HL-60/S4 treated with retinoic acid at 250 ng/mL for 4 days and 3 days (cell line): ENCODE measurements around the gene ELL2.
"Not testable (repeated sequence)": the region's sequence is repeated elsewhere in the genome, so short reads cannot be mapped to it uniquely, and the experiment has no call there.

Source experiments
- in situ Hi-C: fragments of 300-500 bp; cut with MboI; formaldehyde crosslinking; loops from 2 replicates; pipeline ENCODE4 v1.7.0; 2022; ENCODE audit warnings: low sequenced_read_pairs

ELL2 gene

DNA sequence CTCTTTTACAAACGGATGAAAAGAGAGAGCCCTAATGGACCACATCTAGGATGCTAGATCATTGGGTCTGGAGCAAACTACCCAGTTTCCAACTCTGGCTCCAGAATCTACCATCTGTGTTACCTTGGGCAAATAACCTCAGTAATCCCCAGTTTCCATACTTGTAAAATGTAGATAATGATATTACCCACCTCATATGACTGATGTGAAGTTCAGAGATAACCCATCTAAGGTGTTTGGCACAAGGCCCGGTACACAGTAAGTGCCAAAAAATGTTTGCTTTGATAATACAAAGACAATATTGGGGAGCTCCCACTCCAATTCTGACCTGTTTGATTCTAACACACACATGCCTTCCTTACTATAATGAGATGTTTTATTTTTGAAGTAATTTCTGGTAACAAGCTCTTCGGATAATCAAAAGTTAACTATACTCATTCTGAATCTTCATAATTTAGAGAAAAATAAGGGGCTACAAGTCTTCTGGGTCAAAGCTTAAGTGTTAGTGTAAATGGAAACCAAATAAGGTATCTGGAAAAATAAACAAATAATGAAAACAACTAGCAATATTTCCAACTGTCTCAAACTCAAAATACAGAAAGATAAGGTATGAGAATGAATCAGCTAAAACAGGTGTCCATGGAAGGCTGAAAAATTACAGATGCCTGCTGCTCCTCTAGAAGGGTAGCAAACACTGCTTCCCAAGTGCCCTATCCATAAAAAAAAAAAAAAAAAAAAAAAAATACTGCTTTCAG is 30.4 kb downstream of the ELL2 start:
- in situ Hi-C loops = no loop called here

DNA sequence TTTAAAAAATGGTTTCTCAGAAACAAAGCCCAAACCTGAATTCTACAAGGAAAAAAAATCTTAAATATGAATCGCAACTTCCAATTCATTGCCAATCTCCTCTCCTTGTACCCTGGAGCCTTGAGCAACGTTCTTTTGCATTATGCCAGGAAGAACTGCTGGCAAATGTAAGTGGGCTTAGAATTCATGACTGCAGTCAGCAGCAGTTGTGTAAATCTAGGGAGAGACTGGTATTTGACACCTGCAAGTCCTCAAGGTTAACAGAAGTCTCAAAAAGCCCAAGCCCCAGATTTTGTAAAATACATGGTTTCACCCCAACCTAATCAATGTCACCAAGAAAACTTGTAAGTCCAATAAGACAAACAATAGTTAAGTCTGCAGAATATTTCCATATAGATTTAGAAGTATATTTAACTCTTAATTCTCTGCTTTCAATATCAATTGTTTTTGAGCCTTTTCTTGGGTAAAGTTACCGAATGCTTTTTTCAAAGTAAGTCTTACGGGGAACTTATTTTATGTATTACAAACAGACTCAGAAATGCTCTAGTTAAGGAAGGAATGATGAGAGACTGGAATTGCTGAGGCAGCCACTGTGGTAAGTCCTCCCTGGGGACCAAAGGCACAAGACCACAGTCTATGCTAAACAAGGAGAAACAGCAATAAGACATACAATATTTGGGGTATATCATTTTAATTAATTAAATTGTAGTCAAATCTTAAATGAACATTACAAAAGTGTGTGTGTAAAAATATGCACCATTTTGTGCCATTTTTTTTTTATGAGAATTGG is 31.3 kb downstream of the ELL2 start:
- in situ Hi-C loops = no loop called here

DNA sequence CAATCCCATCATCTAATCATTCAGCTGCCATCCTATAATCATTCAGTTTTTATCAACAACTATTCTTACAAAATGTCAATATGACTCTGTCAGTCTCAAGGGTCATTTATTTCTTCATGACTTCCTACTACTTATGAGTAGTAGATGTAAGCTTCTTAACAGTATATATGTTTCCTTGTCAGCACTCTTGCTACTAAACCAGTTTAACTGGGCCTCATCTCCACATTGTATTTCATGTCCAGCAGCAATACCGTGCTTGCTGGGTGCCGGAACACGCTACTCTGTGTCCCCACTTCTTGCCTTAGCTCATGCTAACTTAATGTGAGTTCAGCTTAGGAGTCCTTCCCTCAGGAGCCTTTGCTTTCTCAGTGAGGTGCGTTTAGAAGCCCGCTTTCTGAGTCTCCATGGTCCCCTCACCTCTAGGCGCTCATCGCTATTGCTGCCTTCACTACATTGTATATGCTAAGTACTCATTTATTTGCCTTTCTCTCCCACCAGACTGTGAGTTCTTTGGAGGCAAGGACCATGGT is 32.9 kb downstream of the ELL2 start:
- in situ Hi-C loops = no loop called here

DNA sequence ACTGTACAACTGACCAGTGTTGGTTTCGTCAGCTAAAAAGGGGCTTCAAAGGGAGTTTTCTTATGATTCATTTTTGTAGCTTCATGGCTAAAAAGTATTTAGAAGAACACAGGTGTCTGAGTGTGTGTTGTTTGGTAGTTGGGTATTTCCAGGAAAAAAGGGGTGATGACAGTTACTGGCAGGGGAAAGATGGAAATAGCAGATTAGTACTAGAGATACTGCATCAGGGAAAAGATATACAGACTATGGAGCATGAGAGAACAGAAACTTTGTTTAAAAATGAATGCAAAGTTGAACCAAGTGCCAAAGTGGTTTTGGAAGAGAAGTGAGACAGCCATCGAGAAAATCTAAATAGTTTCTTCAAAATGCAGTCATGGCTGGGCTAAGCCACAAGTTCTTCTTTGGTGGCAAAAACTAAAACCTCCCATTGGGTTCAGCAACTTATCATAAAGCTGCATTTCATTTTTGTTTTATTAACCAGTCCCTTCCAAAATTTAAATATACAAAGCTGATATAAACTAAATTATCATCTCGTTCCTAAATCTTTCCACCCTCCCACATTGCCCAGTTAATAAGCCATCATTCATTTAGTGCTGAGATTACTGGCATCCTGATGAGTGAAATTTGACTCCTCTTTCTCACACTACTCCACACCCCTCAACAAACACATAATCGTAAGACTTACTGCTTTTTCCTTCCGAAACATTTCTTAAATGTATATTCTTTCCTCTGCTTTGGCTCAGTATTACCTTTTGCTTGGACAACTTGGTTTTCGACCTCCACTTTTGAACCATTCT is 33.5 kb downstream of the ELL2 start:
- in situ Hi-C loops = no loop called here

DNA sequence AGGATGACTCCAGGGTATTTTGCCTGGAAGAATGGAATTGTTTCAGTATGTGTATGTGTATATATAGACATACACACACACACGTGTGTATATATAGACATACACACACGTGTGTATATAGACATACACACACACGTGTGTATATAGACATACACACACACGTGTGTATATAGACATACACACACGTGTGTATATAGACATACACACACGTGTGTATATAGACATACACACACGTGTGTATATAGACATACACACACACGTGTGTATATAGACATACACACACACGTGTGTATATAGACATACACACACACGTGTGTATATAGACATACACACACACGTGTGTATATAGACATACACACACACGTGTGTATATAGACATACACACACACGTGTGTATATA is 34.4 kb downstream of the ELL2 start:
- in situ Hi-C loops = not testable (repeated sequence)

DNA sequence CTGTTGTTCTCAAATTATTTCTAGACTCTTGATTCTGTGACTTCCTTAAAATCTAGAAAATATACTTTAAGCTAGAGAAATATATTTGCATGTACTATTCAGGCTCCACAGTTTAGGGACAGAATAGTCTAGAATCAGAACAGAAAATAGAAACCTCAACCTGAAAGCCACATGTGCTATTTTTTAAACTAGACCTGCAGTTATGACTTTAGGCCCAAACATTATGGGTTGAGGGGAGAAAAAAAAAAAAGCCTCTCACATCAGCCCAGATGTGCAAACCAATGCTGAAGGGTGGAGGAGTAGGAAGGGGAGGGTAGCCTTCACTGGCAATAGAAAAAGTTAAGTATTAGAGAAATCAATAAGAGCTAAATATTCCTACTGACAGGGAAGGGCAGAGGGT is 35.7 kb downstream of the ELL2 start:
- in situ Hi-C loops = no loop called here

DNA sequence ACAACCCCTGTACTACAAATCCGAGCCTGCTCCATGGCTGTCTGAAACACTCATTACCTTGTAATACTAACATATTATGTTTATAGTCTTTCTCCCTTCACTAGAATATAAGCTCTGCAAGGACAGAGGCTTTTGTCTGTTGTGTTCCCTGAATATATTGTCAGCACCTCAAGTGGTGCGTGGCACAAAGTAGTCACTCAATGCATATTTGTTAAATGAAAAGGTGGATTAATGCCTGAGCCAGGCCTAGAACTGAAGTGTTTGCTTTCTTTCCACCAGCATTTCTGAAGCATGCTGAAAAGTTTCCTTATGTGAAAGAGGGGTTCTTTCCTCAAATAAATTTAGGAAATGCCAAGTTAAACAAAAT is 36.3 kb downstream of the ELL2 start:
- in situ Hi-C loops = no loop called here

DNA sequence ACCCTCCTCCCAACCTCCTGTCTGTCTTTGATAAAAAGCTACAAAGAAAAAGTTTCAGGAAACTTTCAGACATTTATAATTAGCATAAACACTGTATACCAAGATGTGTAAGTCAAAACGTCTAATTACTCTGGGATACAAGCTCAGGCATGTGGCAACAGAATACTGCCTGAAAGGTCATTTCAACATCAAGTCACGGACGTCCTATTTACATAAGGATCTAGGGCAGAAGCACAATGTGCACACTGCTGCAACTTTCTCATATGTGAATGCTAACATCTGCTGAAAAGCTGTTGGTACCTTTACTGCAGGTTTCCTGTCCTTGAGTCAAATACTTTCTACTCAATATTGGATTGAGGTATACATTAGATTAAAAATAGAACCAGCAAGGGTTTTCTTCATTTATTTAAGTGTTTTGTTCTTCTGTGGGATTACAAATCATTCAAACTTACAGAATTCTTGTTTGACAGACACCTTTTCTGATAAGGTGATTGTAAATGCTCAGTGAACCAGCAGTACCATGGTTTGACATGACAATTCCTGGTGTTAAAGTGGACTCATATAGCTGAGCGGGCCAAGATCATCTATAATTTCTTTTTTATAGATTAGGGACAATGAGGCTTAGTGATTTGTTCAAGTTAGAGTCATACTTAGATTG is 36.8 kb downstream of the ELL2 start:
- in situ Hi-C loops = no loop called here

DNA sequence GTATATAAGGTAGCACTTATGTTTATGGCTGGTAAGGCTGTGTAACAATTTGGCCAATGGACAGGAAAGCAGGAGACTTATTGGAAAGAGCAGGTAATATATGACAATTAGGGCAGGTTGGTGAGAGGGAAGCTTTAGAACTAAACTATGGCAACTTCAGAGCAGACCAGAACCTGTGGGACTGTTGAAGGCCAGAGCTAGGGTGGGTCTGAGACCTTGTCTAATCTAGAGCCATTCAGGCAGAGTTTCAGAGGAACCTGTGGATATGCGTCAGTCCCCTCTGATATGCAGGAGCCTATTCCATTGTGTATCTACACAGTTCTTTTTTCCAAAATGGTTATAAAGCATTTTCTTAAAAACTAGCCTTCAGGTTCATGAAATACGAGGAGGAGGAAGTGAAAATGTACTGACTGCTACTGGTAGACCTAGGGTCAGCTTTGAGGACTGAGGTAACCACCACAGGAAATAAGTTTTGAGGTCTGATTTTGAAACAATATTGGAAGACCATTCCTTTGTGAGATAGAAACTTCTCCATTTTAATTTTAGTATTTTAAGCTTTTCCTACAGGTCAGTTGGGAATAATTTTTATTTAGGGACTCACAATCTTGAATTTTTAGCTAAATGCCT is 37.6 kb downstream of the ELL2 start:
- in situ Hi-C loops = no loop called here

DNA sequence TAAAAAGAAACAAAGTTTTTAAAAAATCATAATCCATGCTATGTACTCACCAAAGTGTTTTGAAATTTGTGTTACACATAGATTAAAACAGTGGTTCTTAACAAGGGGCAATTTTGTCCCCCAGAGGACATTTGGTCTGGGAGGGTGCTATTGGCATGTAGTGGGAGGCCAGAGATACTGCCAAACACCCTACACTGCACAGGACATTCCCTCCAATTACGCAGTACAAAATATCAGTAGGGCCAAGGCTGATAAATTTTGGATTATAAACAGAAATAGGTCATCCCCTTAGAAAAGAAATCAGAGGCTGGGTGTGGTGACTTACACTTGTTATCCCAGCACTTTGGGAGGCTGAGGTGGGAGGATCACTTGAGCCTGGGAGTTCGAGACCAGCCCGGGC is 38.9 kb downstream of the ELL2 start:
- in situ Hi-C loops = no loop called here

DNA sequence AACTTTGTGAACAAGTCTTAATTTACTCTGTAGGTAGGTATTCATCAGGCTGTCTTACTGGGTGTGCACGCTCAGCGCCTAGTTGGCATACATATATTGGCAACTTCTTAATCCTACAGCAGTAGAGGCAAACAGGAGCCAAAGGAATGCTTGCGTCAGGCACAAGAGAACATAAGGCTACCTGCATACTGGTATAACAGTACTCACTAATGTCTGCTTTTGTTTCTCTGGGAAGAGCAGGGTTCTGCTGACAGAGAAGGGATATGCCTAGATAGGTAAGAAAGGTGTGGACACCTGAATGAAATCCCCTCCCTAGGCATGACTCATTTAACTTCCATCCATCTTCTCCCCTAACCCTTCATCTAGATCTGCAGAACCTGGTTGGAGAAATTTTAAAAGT is 40.1 kb downstream of the ELL2 start:
- in situ Hi-C loops = no loop called here

DNA sequence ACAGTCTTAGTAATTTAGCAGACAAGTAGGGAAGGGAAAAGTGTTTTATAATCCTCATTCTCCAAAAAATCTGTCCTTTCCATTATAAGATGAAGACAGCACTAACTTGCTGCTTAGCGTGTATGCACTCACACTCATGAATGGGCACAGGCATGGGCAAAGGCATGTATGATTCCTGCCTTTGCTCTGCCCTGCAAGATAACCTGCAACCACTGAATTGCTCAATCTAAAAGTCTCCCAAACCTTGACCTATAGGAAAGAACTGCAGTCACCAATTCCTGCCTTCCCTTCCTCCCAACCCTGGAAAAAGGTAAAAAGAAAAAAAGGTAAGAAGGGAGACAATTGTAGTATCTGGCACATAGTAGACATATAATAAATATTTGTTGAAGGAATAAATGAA is 40.8 kb downstream of the ELL2 start:
- in situ Hi-C loops = no loop called here

DNA sequence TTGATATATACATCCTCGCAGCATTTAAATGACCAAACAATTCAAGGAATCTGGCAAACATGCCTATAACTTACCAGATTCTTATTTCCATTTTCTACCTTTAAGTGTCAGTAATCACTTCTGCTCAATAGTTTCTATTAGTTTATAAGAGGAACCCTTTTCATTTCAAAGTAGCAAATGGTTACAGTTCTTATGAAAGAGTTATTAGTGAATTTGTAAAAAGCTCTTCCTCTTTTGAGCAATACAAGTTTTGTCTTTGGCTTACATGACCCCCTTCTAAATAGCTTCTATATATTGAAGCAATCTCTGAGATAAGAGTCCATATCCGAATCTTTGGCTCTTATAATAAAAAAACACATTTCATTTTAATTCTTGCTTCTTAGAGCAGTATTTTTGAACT is 42.0 kb downstream of the ELL2 start:
- in situ Hi-C loops = no loop called here

DNA sequence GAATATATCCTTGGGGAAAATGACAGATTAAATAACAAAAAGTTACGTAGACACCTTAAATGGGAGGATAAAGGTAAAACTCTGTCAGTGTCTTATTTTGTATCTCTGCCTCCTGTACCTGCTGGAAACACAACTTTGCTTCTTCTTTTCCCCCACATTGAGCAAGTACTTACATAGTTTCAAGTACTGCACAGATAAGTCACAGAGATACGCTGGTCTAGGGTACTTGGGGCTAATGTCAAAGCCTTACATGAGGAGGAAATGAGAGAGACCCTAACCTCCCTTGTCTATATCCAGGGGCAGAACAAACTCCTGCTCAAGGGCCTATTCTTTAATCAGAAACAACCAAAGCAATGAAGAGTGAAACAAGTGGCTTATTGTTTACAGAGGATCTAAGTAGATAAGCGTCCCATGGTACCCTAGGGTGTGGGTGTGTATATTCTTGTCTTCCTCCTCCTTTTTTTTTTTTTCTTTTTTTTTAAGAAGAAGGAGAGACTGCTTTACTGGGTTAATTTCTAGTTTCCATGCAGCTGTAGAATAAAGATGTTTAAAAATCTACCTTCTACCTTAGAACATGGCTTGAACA is 43.1 kb downstream of the ELL2 start:
- in situ Hi-C loops = no loop called here

DNA sequence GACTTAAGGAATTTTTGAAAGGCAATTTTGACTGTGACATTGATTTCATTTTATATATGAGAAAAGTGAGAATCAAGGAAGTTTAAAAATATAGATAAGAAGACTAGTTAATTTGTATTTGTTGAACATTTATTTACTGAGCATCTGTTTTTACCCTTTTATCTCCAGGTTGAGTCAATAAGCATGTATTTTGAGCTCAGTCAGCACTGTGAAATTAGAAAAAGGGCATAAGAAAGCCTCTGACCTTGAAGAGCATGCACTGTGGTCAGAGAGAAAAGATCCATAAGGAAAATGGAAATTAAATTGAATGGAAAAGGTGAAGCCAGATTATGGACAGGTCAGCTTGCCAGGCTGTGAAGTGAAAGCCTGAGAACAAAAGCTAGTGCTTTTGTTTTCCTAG is 44.4 kb downstream of the ELL2 start:
- in situ Hi-C loops = no loop called here

DNA sequence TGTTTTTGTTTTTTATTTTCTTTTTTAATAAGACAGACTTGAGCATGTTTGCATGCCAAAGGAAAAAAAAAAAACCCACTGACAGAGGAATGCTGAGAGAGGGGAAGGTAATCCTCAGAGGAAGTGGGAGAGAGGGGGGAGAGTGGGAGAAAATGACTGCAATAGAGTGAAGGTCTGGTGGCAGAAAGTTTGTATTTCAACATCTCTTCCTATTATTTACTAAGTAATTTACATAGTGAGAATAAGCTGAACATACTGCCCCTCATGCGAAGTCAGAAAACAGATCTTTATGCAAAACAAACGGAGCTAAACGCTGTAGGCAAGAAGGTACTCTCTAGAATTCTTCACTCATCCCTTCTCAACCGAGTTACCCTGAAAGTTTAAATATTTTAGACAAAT is 45.0 kb downstream of the ELL2 start:
- in situ Hi-C loops = no loop called here

DNA sequence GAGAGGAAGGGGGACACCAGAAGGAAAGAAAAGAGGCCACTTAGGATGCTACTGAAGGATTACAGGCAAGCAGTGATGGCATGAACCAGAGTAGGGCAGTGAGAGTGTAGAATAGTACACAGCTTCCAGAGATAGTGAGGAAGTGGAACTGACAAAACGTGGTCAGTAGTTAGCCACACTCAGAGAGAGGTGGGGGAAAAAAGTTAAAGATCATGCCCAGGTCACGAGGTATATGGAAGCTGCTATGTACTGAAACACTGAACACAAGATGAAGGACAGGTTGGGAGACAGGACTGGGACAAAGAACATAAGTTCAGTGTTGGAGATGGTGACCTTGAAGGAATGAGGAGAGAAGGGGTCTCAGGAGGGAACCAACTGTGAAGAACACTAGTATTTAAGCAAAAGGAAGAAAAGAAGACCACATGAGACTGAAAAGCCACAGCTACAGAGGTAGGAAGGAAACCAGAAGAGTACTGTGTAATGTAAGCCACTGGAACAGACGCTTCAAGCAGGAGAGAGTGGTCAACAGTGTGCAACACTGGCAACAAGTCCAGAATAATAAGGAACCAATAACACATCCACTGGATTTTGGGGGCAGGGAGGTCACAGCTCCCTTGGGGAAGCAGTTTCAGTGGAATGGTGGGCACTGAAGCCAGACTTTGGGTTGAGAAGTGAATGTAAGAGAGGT is 45.5 kb downstream of the ELL2 start:
- in situ Hi-C loops = no loop called here

DNA sequence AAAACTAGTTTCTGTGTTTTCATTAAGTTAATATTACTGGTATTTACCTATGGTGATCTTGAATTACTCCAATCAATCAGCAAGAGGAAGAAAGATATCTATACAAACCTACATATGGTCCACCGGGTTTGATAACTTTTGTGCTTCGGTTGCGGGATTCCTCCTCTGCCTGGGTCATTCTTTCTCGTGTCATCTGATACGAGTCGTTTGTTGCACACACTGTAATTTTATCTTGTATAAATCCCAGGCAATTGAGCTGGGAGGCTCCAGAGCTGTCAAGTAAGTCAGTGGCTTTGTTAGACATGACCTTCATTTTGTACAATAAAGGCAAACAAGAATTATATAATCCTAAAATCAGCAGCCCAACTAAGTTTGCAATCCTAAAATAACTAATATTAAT is 48.0 kb downstream of the ELL2 start:
- in situ Hi-C loops = no loop called here

DNA sequence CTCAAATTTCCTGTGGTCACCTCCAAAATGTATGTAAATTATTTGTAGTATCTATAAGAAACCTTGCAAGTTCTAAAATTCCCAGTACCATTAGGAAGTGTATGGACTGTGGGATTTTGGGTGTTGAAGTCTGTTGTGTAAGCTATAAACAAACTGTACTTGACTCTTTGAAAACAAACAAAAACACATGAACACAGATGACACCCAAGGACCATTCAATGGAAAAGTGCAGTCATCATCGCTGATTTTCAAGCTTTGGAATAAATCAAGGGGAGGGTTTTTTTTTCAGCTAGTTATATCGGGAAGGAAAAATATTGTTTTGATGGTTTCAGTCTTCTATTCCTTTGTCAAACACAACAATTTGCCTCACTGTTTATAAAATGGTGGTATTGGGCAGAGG is 49.6 kb downstream of the ELL2 start:
- in situ Hi-C loops = no loop called here

DNA sequence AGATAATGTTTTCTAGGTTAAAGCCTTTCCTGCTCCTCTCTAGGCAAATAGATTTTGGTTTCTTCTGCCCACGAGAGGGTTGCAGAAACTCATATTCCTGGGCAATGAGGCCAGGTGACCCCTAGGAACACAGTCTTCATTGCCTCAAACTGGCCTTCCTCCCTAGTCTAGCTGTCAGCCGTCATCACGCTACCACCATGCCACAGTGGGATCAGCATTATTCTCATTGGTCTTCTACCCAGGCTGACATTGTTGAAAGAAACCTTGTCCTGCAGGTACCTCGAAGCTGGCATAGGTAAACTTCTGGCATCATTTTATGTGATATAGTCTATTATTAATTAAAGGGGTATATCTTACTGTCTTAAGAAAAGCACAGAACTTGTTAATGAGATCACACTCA is 51.1 kb downstream of the ELL2 start:
- in situ Hi-C loops = no loop called here
